GM23338 (cell line): ENCODE measurements around the gene NME3. TPM values are rescaled to one million over a fixed set of nuclear protein-coding genes. Genes with fewer than 3 reads are reported as not detected.

Experiments
- ATAC-seq: fragments of 200-7000 bp; cut with Tn5 transposase; 3 replicates; pipeline ENCODE4 v1.9.1; 2020
- DNase-seq: peaks from one replicate; pipeline ENCODE4 v3.0.0-alpha.2; 2015; ENCODE audit warnings: low spot score
- H2AFZ ChIP-seq: fragments of 200-600 bp; sonication (generic); 2 replicates; pipeline ENCODE4 v1.8.0; 2016; ENCODE audit warnings: antibody characterized with exemption, mild to moderate bottlenecking, moderate library complexity
- H3F3A ChIP-seq: fragments of 200-600 bp; sonication (generic); replicated peaks from 2 replicates; pipeline ENCODE4 v1.8.0; 2017; ENCODE audit warnings: antibody characterized with exemption, mixed run types, low read depth
- H3K27ac ChIP-seq: fragments of 200-600 bp; sonication (generic); 2 replicates; pipeline ENCODE4 v1.6.1; 2016; ENCODE audit warnings: low read depth
- H3K27me3 ChIP-seq: fragments of 200-600 bp; sonication (generic); 2 replicates; pipeline ENCODE4 v1.8.0; 2016; ENCODE audit warnings: mild to moderate bottlenecking, mixed run types, moderate library complexity; ENCODE audit not compliant: insufficient read depth
- H3K36me3 ChIP-seq: fragments of 200-600 bp; sonication (generic); 2 replicates; pipeline ENCODE4 v1.8.0; 2016; ENCODE audit warnings: mild to moderate bottlenecking; ENCODE audit not compliant: insufficient read depth
- H3K4me1 ChIP-seq: fragments of 200-600 bp; sonication (generic); 2 replicates; pipeline ENCODE4 v1.8.0; 2016; ENCODE audit warnings: mild to moderate bottlenecking, moderate library complexity; ENCODE audit not compliant: insufficient read depth
- H3K4me2 ChIP-seq: fragments of 200-600 bp; sonication (generic); 2 replicates; pipeline ENCODE4 v1.7.1; 2017; ENCODE audit warnings: mixed run types
- H3K4me3 ChIP-seq: fragments of 200-600 bp; sonication (generic); 2 replicates; pipeline ENCODE4 v1.6.1; 2016; ENCODE audit warnings: mixed run types
- H3K79me2 ChIP-seq: fragments of 200-600 bp; sonication (generic); replicated peaks from 2 replicates; pipeline ENCODE4 v1.8.0; 2017; ENCODE audit warnings: mild to moderate bottlenecking; ENCODE audit not compliant: insufficient read depth
- H3K9me2 ChIP-seq: fragments of 200-600 bp; sonication (generic); 2 replicates; pipeline ENCODE4 v1.8.0; 2017; ENCODE audit not compliant: insufficient read depth
- H4K20me1 ChIP-seq: fragments of 200-600 bp; sonication (generic); replicated peaks from 2 replicates; pipeline ENCODE4 v1.8.0; 2017; ENCODE audit warnings: mild to moderate bottlenecking; ENCODE audit not compliant: insufficient read depth
- H3K27ac Mint-ChIP-seq: 2 replicates; pipeline ENCODE4 v1.8.0; 2020; ENCODE audit warnings: inconsistent platforms, mild to moderate bottlenecking, moderate library complexity, mixed read lengths
- H3K27me3 Mint-ChIP-seq: 3 replicates; pipeline ENCODE4 v1.8.0; 2022; ENCODE audit warnings: low read depth, mild to moderate bottlenecking, moderate library complexity, mixed read lengths, inconsistent platforms; ENCODE audit not compliant: insufficient read depth, poor library complexity
- H3K36me3 Mint-ChIP-seq: 3 replicates; pipeline ENCODE4 v1.8.0; 2021; ENCODE audit warnings: low read depth, mild to moderate bottlenecking, inconsistent platforms, moderate library complexity, mixed read lengths
- H3K4me1 Mint-ChIP-seq: 3 replicates; pipeline ENCODE4 v1.8.0; 2020; ENCODE audit warnings: mild to moderate bottlenecking, inconsistent platforms, mixed read lengths
- H3K4me3 Mint-ChIP-seq: 3 replicates; pipeline ENCODE4 v1.8.0; 2021; ENCODE audit warnings: moderate library complexity, mild to moderate bottlenecking, inconsistent platforms, mixed read lengths
- H3K9me3 Mint-ChIP-seq: 3 replicates; pipeline ENCODE4 v1.8.0; 2020; ENCODE audit warnings: moderate library complexity, mild to moderate bottlenecking, inconsistent platforms, mixed read lengths
- CTCF ChIP-seq, 2 experiments: fragments of 200-600 bp in 1 of 2; sonication (generic) in 1 of 2; conservative IDR thresholded peaks; 2 replicates each; pipeline versions ENCODE4 v1.5.1 to v1.6.1; 2016 to 2017; ENCODE audit warnings: antibody characterized with exemption in 2 of 2, low read depth in 2 of 2, mild to moderate bottlenecking in 2 of 2, moderate library complexity in 1 of 2
- EZH2 ChIP-seq: fragments of 200-600 bp; sonication (generic); IDR thresholded peaks from one replicate; pipeline ENCODE4 v1.8.0; 2017; ENCODE audit warnings: antibody characterized with exemption, mild to moderate bottlenecking, low read depth; ENCODE audit not compliant: unreplicated experiment
- EZH2phosphoT487 ChIP-seq: fragments of 200-600 bp; sonication (generic); IDR thresholded peaks from one replicate; pipeline ENCODE4 v1.8.1; 2018; ENCODE audit warnings: antibody characterized with exemption; ENCODE audit not compliant: unreplicated experiment
- JUNB ChIP-seq: IDR thresholded peaks from one replicate; pipeline ENCODE4 v1.6.1; 2016; ENCODE audit warnings: antibody characterized with exemption; ENCODE audit not compliant: unreplicated experiment
- POLR2AphosphoS5 ChIP-seq: IDR thresholded peaks from 2 replicates; pipeline ENCODE4 v1.6.1; 2016; ENCODE audit warnings: antibody characterized with exemption, low read depth
- REST ChIP-seq: IDR thresholded peaks from one replicate; pipeline ENCODE4 v1.6.1; 2018; ENCODE audit warnings: antibody characterized with exemption; ENCODE audit not compliant: unreplicated experiment
- ZNF114 ChIP-seq: fragments of 250-450 bp; sonication (Bioruptor Pico); IDR thresholded peaks from 2 replicates; pipeline ENCODE4 v1.5.0; 2020; ENCODE audit warnings: mild to moderate bottlenecking, moderate library complexity
- ZNF331 ChIP-seq: fragments of 250-450 bp; sonication (Bioruptor Pico); IDR thresholded peaks from 2 replicates; pipeline ENCODE4 v1.5.0; 2020; ENCODE audit warnings: low read depth, mild to moderate bottlenecking, moderate library complexity
- ZNF462 ChIP-seq: fragments of 250-450 bp; sonication (Bioruptor Pico); IDR thresholded peaks from 2 replicates; pipeline ENCODE4 v1.5.0; 2020; ENCODE audit warnings: mild to moderate bottlenecking, moderate library complexity
- polyA plus RNA-seq: library from polyadenylated mRNA; unstranded; fragments of >200 nt; fragmentation: Nextera tagmentation; extraction: Ambion mirVana; gene quantifications from 2 replicates; pipeline ENCODE4 v1.2.1, GENCODE V29; 2016
- total RNA-seq: library from RNA; depleted of rRNA; stranded (reverse); fragments of >200 nt; shearing (Covaris generic); gene quantifications from 2 replicates; pipeline ENCODE4 v1.2.3, GENCODE V29; 2014

Gene NME3
- total and polyA plus RNA-seq, 2 experiments from 2014 or later, result 95.3 to 130 TPM

GRCh38 chr16:1729026-1729425 is 42.3 kb downstream of the NME3 start:
- Mint-ChIP-seq H3K27ac (no peak overlapping the region), H3K4me1 (no peaks in the 10 kb centered on the region), H3K4me3 (no peak overlapping the region), H3K36me3 (peaks cover 30% of the 10 kb centered on the region), H3K9me3 (peaks cover 3% of the 10 kb centered on the region; the same call in 1 of the 3 replicates), H3K27me3 (peaks cover 10% of the 10 kb centered on the region)
- no peaks in the 10 kb centered on the region; the same call in 1 of the 2 replicates for H3K36me3 ChIP-seq
- H3K4me3 ChIP-seq, result no peak overlapping the region
- TF ChIP-seq ZNF114 (CRISPR knock-in tag) (no peak), ZNF331 (CRISPR knock-in tag) (no peak), POLR2AphosphoS5 (no peak), JUNB (no peak), CTCF (conservative IDR thresholded peaks at IDR 0.05; ENCODE audit: low read depth in 2 of 2) (no peak), ZNF462 (no peak), EZH2 (no peak), REST (no peak), EZH2phosphoT487 (no peak)
- no peaks in the 10 kb centered on the region for H3K27me3 ChIP-seq
- H4K20me1 ChIP-seq, result peaks cover under 1% of the 10 kb centered on the region; the same call in 1 of the 2 replicates
- no peak overlapping the region for H3K27ac ChIP-seq
- DNase-seq (no peak), ATAC-seq (no peak)
- no peaks in the 10 kb centered on the region for H3K9me2 ChIP-seq
- no peaks in the 10 kb centered on the region for H3K4me1 ChIP-seq
- H3K4me2 ChIP-seq, result no peak overlapping the region
- no peaks in the 10 kb centered on the region for H3F3A ChIP-seq
- no peak overlapping the region for H2AFZ ChIP-seq
- H3K79me2 ChIP-seq, result no peaks in the 10 kb centered on the region
